Upper lobe of left lung (tissue), 4 donors: Measurements from ENCODE around the gene ADAMTS14.

ENCODE experiments used
- POLR2AphosphoS5 ChIP-seq, 2 donors: sonication (generic); formaldehyde crosslinking; IDR thresholded peaks; one replicate each; pipeline ENCODE4 v1.5.1; 2017; ENCODE audit warnings: antibody characterized with exemption in 2 of 2
- TF ChIP-seq, protein P1 (sequence below), 6 experiments: fragments of 450-650 bp in 4 of 6; fragments of 200-600 bp in 2 of 6; sonication (generic) in 2 of 6; IDR thresholded peaks; one replicate each; pipeline ENCODE4 v1.5.1; 2016 to 2019; ENCODE audit warnings: antibody characterized with exemption in 6 of 6

DNA sequence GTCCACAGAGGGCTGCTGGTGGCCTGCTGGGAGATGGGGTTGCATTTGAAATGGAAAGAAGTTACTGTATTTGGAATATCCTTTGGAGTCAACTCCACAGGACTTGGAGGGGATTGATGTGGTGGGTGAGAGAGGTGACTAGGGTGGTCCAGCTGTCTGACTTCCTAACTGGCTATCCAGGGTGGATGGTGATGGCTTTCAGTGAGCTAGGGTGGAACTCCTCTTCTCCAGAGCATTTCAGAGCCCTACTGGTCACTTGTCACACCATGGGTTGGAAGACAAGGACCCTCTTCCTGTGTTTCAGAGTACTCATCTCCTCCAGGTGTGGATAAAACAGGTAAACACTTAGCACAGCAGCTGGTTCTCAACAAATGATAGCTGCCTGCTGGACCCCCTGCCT is 3.3 kb upstream of the ADAMTS14 start:
- TF ChIP-seq, protein P1, sequence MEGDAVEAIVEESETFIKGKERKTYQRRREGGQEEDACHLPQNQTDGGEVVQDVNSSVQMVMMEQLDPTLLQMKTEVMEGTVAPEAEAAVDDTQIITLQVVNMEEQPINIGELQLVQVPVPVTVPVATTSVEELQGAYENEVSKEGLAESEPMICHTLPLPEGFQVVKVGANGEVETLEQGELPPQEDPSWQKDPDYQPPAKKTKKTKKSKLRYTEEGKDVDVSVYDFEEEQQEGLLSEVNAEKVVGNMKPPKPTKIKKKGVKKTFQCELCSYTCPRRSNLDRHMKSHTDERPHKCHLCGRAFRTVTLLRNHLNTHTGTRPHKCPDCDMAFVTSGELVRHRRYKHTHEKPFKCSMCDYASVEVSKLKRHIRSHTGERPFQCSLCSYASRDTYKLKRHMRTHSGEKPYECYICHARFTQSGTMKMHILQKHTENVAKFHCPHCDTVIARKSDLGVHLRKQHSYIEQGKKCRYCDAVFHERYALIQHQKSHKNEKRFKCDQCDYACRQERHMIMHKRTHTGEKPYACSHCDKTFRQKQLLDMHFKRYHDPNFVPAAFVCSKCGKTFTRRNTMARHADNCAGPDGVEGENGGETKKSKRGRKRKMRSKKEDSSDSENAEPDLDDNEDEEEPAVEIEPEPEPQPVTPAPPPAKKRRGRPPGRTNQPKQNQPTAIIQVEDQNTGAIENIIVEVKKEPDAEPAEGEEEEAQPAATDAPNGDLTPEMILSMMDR (IDR thresholded peaks at IDR 0.05), result no peak
- TF ChIP-seq POLR2AphosphoS5 (IDR thresholded peaks at IDR 0.05), result no peak
